Hippocampal formation (tissue), 2 donors: ENCODE data around the gene RASL10B.

Source experiments
- DNase-seq, 2 donors: peaks; one replicate each; lab custom pipeline; 2025; lab: John Stamatoyannopoulos, UW

The RASL10B gene

DNA sequence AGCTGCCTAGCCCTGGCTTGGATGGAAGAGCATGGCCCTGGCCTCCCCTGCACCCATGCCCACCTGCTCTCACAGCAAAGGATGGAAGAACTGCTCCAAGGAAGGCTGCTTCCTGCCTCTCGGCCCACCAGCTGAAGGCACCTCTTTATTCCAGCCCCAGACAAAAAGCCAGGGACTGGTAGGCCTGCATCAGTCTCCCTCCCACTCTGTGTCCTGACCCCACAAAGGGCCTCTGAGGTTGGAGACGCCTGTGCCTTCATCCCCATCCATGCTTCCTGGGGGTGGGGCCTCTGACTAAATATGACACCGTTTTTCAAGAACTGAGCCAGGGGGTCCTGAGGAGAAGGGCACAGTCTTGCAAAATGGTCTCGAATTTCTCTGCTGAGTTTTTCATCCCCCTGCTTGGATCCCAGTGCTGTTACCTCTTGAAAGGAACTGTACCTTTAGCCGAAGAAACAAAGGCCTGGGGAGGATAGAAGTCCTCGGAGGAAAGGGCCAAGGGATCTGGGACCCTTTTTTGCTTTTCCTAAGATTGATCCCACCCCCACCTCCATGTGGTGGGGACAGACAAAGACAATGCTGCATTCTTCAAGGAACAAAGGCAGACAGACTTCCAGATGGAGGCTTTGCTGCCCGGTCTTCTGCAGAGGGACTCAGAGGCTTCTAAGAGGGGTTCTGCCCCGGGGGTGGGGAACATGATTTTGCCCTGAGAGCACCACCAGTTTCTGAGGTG, 34.5 kb downstream of the RASL10B start:
- DNase-seq: no peak

DNA sequence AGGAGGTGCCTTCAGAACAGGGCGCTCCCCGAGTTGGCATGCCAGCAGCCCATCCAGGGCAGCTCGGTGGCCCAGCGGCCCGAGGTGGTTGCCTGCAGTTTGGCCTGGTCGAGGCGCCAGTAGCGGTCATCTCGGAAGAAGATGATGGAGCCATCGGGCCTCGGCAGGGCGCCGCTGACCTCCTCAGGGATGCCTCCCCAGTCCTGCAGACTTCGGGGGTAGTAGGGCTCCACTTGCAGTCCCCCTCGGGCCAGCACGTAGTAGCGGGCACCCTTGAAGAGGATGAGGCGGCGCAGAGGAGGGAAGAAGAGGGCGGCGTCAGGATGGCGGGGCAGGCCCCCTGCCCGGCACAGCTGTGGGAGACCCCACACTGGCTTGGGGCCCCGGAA, 35.0 kb downstream of the RASL10B start:
- no peak for DNase-seq

DNA sequence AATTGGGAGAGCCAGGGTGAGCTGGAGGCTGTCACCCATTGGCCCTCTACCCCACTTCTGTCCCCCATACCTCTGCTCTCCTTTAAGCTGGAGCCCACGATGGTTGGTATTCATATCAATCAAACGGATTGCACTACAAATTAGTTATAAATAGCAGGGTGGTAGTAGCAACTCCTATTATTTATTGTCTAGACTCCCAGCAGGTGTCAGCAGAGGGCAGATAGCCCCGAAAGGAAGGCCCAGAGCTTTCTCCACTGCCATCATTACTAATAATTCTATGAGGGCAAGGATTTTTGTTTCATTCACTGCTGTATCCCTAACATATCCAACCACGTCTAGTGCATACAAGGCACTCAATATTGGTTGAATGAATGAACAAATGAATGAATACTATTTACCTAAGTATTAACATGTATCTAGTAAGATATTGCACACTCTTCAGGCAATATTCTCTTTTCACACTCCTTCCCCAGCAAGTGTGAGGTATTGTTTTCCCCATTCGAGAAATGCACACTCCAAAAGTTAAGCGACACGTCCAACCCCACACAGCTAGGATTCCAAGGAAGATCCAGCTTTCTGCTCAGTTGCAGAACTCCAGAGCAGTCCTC, 35.6 kb downstream of the RASL10B start:
- peak in 1 of 2 donors; percentile 34 for DNase-seq

- no peak for DNase-seq
Observed at GRCh38 chr17:35768797-35769196, 37.4 kb downstream of the RASL10B start.

DNA sequence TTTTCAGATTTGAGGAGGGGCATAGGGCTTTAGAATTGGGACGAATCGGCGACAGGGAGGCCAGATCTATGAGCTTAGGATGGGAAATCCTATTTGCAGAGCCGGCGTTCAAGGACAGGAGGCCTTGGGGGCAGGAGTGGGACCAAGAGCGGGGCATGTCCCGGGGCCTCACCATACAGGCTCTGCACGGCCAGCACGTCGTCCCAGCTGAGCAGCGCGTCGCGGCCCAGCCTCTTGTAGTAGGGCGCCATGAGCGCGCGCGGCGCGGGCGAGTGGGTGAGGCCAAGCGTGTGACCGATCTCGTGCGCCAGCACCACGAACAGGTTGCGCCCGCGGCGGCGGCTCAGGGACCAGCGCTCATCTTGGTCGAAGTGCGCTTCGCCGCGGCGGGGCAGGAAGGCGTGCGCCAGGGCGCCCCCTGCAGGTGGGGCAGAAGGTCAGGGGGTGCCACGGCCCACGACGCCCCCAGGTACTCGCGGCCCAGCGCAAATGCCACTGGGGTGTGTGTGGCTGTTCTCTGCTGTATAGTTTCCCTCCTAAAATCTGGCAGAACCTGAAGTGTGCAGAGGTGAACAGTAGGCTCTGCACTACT, 38.6 kb downstream of the RASL10B start:
- DNase-seq: no peak

DNA sequence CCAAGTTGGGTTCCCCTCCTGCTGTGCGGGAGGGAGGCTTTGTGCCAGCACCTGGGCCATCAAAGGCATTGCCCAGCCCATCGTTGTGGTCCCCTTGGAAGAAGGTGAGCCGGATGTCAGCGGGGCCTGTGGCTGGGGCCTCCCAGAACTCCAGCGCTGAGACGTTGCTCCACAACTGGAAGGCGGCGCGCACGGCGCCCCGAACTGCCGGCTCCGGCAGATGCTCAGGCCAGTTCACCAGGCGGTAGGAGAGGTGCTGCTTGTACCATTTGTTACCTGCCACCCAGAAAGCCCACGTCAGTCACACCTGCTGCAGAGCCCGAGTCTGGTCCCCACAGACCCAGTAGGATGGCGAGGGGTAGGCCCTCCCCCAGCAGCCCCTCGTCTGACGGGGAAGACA, 41.7 kb downstream of the RASL10B start:
- DNase-seq: no peak

DNA sequence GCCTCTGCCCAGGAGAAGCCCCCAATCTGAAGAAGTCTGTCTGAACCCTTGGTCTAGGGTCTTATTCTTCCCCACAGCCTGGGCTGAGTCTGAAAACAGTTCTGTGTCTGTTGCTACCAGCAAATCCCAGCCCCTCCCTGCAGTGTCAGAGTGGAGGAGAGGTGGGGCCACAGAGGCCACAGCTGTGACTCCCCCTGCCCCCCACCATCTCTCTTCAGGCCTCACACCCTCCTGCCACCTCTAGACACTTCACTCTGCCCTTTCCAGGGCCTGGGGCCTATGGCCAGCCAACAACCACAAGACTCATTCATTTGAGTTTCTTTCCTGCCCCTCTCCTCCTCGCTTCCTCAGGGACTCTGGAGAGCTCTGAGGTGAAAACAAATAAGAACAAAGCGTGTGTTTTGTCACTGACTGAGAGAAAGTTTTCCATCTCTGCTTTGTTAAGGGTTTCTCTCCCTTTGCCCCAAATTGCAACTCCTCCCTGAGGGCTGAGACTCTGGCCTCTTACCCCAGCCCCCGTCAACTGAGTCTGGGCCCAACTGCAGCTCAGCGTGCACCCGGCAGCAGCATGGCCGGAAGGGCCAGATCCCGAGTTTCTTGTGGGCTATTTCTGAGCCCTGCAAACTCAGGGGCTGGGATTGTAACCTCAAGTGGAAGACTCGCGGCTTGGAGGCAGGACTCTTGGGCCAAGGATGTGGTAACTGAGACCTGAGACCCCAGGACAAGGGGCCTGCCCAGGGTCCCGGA, 42.4 kb downstream of the RASL10B start:
- DNase-seq: no peak

- DNase-seq: peak in 1 of 2 donors; percentile 20
Observed at GRCh38 chr17:35774499-35774898, 43.1 kb downstream of the RASL10B start.

DNA sequence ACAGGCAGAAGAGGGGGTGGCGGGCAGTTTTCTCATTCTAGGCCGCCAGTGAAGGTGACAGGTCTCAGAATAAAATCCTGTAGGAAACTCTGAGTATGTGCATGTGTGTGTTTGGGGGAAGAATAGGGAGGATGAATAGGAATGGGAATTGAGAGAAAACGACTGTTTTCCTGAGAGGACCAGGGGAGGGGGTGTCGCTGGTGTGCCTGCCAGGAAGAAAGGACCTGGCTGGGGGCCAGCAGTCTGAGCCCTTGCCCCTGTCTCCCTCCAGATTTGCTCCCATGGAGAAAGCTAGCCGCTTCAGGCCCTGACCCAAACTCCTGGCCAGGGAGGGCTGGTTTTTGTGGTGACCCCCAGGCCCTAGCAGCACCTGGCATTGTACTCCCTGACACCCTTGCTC, 43.6 kb downstream of the RASL10B start:
- no peak for DNase-seq

DNA sequence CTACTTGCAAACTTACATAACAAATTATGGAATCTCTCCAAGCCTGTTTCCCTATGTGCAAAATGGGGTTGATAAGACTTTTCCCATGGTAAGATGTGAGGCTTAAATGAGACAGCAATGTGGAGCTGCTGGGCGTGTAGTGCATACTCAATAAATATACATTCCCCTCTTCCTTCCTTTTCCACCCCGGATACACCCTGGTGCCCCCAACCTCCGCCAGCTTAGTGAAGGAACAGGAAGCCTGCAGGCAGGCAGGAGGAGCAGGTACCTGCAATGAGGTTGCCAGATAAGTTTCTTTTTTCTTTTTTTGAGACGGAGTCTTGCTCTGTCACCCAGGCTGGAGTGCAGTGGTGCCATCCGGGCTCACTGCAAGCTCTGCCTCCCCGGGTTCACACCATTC, 44.1 kb downstream of the RASL10B start:
- DNase-seq: no peak

DNA sequence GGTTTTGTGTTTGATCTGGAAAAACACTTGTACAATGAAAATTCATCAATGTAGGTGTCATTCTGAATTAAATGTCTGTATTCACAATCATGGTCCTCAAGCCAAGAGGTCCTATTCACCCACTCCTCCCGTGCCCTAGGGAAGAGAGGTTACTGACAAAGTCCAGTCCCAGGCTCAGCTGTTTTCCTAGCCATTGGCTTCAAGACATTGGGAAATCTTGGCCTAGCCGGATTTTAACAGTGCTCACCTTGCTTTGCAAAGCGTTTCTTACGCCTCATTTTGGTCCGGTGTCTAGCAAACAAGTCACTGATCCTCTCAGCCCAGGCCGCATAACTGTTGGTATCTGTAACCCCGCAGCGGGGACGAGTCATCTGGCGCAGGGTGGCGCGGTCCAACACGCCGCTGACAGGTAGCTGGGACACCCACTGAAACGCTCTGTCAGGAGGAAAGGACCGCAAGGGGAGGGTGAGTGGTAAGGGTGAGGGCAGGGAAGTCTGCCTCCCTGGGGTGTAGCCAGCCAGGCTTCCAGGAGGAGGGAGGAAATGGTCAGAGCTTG, 47.3 kb downstream of the RASL10B start:
- no peak for DNase-seq

GRCh38 chr17:35780950-35781349, 49.5 kb downstream of the RASL10B start:
- no peak for DNase-seq

- no peak for DNase-seq
Observed at GRCh38 chr17:35784895-35785294, 53.5 kb downstream of the RASL10B start.

DNA sequence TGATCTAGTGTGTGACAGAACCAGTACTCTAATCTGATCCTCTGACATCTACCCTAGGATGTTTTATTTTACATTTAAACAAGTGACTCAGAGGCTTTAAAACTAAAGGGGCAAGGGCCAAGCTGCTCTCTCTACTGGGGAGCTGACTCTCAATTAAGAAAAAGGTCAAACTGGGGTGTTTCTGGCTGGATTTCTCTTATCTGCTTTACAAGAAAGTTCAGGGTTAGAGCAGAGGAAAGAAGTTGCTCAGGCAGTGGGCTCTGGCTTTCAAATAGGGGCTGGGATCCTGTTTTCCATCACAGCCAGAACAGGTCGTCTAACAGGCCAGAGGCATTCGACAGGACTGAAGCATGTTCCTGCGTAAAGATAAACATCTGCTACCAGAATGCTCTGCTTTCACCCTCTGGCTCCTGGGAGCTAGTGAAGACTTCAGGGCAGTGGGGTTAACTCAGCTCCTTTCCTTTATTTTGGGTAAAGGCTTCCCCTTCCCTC, 55.5 kb downstream of the RASL10B start:
- DNase-seq: no peak

DNA sequence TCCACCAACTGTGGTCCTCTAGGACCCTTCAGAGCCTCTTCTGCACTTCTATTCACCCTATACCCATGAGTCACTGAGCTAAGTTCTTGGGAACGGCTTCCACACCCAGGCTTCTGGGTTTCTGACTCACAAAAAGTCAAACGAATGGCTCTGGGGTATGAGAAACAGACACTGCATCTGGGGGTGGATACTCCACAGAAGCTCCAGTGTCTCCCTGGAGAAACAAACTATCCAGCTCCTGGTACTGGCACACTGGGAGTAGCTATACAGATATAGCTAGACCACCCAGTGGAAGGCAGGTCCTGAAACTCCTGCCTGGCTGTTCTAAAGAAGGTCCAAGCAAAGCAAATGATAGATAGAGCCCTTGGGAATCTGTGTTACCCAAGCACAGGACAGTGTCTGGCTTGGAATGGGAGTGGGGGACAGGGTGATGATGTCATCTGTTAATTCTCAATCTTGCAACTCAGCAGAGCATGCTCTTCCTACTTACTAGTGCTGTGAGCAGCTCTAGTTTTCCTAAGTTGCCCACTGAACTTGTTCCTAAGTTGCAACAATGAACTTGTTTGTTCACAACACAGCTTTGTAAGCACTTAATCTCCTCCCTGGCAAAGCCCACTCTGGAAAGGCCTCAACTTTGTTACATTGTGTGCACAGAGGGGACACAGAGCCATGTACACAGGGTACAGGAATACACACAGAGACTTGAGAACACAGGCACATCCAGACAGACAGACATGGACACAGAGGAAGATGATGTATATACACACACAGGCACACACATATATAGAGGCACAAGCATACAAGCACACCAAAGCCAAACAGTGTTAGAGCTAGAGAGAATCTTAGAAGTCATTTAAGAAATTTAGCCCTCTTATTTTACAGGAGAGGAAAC, 57.3 kb downstream of the RASL10B start:
- DNase-seq: no peak

- no peak for DNase-seq
Observed at GRCh38 chr17:35790841-35791240, 59.4 kb downstream of the RASL10B start.

DNA sequence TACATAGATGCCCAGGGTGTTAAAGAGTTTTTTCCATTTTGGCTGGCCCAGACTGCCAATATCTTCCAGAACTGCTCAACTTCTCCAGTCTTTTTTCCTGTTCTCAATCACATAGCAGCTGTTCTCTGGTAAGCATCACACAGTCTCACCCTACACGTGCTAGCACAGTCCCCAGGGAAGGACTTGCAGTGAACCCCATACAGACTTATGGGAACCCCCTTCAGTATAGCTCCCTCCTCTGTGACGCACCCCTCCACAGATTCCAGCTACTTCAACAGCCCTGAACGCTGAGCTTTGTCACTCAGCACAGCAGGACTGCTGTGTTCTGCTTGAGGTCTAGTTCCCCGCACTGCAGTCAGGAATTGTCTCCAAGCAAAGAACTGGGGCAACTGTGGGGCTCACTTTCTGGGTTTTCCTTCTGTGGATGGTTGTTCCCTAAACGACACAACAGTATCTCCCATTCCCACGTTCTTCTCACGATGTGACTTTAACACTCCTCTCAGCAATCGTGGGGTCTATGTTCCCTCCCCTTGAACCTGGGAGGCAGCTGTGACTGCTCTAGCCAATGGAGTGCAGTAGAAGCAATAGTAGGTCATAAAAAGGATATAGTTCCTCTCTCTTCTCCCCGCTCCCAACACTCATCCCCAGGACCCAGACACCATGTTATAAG, 60.4 kb downstream of the RASL10B start:
- no peak for DNase-seq
